CD4-positive, alpha-beta memory T cell (primary cell): ENCODE measurements around the gene RCC1. TPM values are rescaled to one million over a fixed set of nuclear protein-coding genes. Genes with fewer than 3 reads are reported as not detected.
"Not testable (repeated sequence)": the region's sequence is repeated elsewhere in the genome, so short reads cannot be mapped to it uniquely, and the experiment has no call there.

Source experiments
- CTCF ChIA-PET: fragments of 350-600 bp; sonication (Branson Sonifier 250); formaldehyde crosslinking; loops from one replicate; lab custom pipeline; 2021; ENCODE audit warnings: inconsistent platforms; ENCODE audit not compliant: partially characterized antibody; lab: Charles Lee
- POLR2A ChIA-PET: fragments of 350-600 bp; sonication (Branson Sonifier 250); formaldehyde crosslinking; loops from one replicate; lab custom pipeline; 2021; ENCODE audit not compliant: partially characterized antibody; lab: Charles Lee
- DNase-seq, 5 donors: peaks; one replicate each; pipeline versions ENCODE4 v3.0.0 to v3.0.0-alpha.2; 2020 to 2022; ENCODE audit warnings: mixed read lengths in 1 of 5
- H3K27ac ChIP-seq: one replicate; pipeline ENCODE4 v1.7.0; 2013; ENCODE audit warnings: low read depth, low read length
- H3K27me3 ChIP-seq: 2 replicates; pipeline ENCODE4 v1.7.0; 2013; ENCODE audit warnings: mild to moderate bottlenecking, low read length, moderate library complexity; ENCODE audit not compliant: insufficient read depth
- H3K36me3 ChIP-seq: 2 replicates; pipeline ENCODE4 v1.7.0; 2013; ENCODE audit warnings: mild to moderate bottlenecking, low read length, moderate library complexity; ENCODE audit not compliant: insufficient read depth
- H3K4me1 ChIP-seq: 2 replicates; pipeline ENCODE4 v1.7.0; 2013; ENCODE audit warnings: mild to moderate bottlenecking, low read length, moderate library complexity; ENCODE audit not compliant: insufficient read depth
- H3K4me3 ChIP-seq, 2 donors: one replicate each; pipeline ENCODE4 v1.7.0; 2013; ENCODE audit warnings: low read length in 2 of 2, mild to moderate bottlenecking in 1 of 2
- H3K9me3 ChIP-seq, 2 donors: one replicate each; pipeline ENCODE4 v1.7.0; 2013; ENCODE audit warnings: low read length in 2 of 2, control low read depth in 1 of 2; ENCODE audit not compliant: control insufficient read depth in 1 of 2
- H3K27ac Mint-ChIP-seq, 7 donors: one replicate each; pipeline ENCODE4 v1.8.0; 2020 to 2021; ENCODE audit warnings: mixed read lengths in 7 of 7, mild to moderate bottlenecking in 6 of 7, inconsistent platforms in 3 of 7, moderate library complexity in 3 of 7
- H3K27me3 Mint-ChIP-seq, 2 donors: one replicate each; pipeline ENCODE4 v1.8.0; 2020 to 2021; ENCODE audit warnings: mixed read lengths in 2 of 2
- H3K36me3 Mint-ChIP-seq, 2 donors: one replicate each; pipeline ENCODE4 v1.8.0; 2020 to 2021; ENCODE audit warnings: mixed read lengths in 2 of 2, inconsistent platforms in 1 of 2, mild to moderate bottlenecking in 1 of 2
- H3K4me1 Mint-ChIP-seq, 4 donors: one replicate each; pipeline ENCODE4 v1.8.0; 2020 to 2021; ENCODE audit warnings: mixed read lengths in 4 of 4, mild to moderate bottlenecking in 1 of 4
- H3K4me3 Mint-ChIP-seq, 8 donors: one replicate each; pipeline ENCODE4 v1.8.0; 2020 to 2021; ENCODE audit warnings: mixed read lengths in 8 of 8, mild to moderate bottlenecking in 7 of 8, moderate library complexity in 6 of 8, inconsistent platforms in 3 of 8
- H3K9me3 Mint-ChIP-seq, 8 donors: one replicate each; pipeline ENCODE4 v1.8.0; 2020 to 2021; ENCODE audit warnings: mixed read lengths in 8 of 8, mild to moderate bottlenecking in 5 of 8, inconsistent platforms in 3 of 8, moderate library complexity in 1 of 8
- intact Hi-C: fragments of 100-400 bp; cut with micrococcal nuclease; formaldehyde crosslinking; loops from one replicate; pipeline ENCODE4 v1.15.1; 2023
- polyA plus RNA-seq, 2 donors: library from polyadenylated mRNA; unstranded; fragments of 300-500 nt; fragmentation: Illumina TruSeq; gene quantifications; one replicate each; pipeline ENCODE4 v1.2.3, GENCODE V29; 2021
- total RNA-seq, 2 experiments: library from RNA; stranded (reverse); gene quantifications; one replicate each; pipeline ENCODE4 v1.2.3, GENCODE V29; 2021

Gene RCC1
- total and polyA plus RNA-seq, 4 experiments from 2014 or later, result 7.8 to 18.4 (median 14.2) TPM

- H3K27ac Mint-ChIP-seq, result peak overlapping the region; percentile 67 to 94 (median 85)
- peaks cover 5 to 16% of the 10 kb centered on the region in 2 donors for H3K36me3 Mint-ChIP-seq
- intact Hi-C loops, result loop anchor here (1.0 to 2.0 kb wide), 9 partner anchors 12 to 359 kb away; partner anchors contain the start of genes RCC1, TAF12 and YTHDF2
These were observed 12.3 kb downstream of the RCC1 start for GRCh38 chr1:28518000-28518744.

GRCh38 chr1:28518745-28519341 lies 13.0 kb downstream of the RCC1 start:
- intact Hi-C loops, result loop anchor here (1.0 to 2.0 kb wide), 8 partner anchors 13 to 266 kb away; partner anchors contain the start of genes RCC1, TAF12 and YTHDF2
- peaks cover 23% of the 10 kb centered on the region for H3K4me1 ChIP-seq
- H3K27ac ChIP-seq, result peak overlapping the region; percentile 18
- no peaks in the 10 kb centered on the region for H3K27me3 ChIP-seq
- Mint-ChIP-seq H3K4me1 (peaks cover 15 to 32% (median 22%) of the 10 kb centered on the region in 4 donors), H3K4me3 (peak overlapping the region; percentile 78 to 89 (median 87)), H3K27ac (peak overlapping the region; percentile 67 to 91 (median 79)), H3K27me3 (no peaks in the 10 kb centered on the region), H3K9me3 (no peaks in the 10 kb centered on the region), H3K36me3 (peaks cover 5 to 12% of the 10 kb centered on the region in 2 donors)
- peak overlapping the region; percentile 33 to 65 for H3K4me3 ChIP-seq
- ChIA-PET CTCF (interaction anchor here (1.5 to 3.5 kb wide), 3 partner anchors 62 to 358 kb away, joined by 3 to 20 read pairs (median 5); no protein-coding TSS in a partner anchor), POLR2A (interaction anchor here (0.7 to 4.5 kb wide), 12 partner anchors 9 to 218 kb away, joined by 3 to 52 read pairs (median 4); partner anchors contain the start of genes MED18, RNU11, TAF12 and TRNAU1AP)
- no peaks in the 10 kb centered on the region for H3K9me3 ChIP-seq
- no peaks in the 10 kb centered on the region for H3K36me3 ChIP-seq
- peak in 2 of 5 donors; percentile 23 to 44 for DNase-seq

More at GRCh38 chr1:28518000-28518744, 12.3 kb downstream of the RCC1 start:
- CTCF ChIA-PET, result interaction anchor here (1.3 to 3.7 kb wide), 4 partner anchors 63 to 359 kb away, joined by 5 to 20 read pairs (median 10); no protein-coding TSS in a partner anchor
- H3K27me3 Mint-ChIP-seq, result no peaks in the 10 kb centered on the region
- Histone ChIP-seq H3K27ac (peak overlapping the region; percentile 56), H3K36me3 (no peaks in the 10 kb centered on the region), H3K9me3 (no peaks in the 10 kb centered on the region), H3K4me3 (peak overlapping the region; percentile 33 to 65), H3K4me1 (peaks cover 27% of the 10 kb centered on the region), H3K27me3 (no peaks in the 10 kb centered on the region)
- peak overlapping the region; percentile 85 to 92 (median 90) for H3K4me3 Mint-ChIP-seq
- peak; percentile 84 to 87 (median 86) for DNase-seq
- H3K4me1 Mint-ChIP-seq, result peaks cover 15 to 32% (median 21%) of the 10 kb centered on the region in 4 donors
- POLR2A ChIA-PET, result interaction anchor here (0.7 to 4.5 kb wide), 11 partner anchors 8 to 218 kb away, joined by 3 to 52 read pairs (median 5); partner anchors contain the start of genes MED18, RNU11, TAF12 and TRNAU1AP
- no peaks in the 10 kb centered on the region for H3K9me3 Mint-ChIP-seq

- intact Hi-C loops, result loop anchor here (2.0 kb wide), 2 partner anchors 123 to 237 kb away; partner anchors contain the start of gene TAF12
- H3K4me1 ChIP-seq, result peaks cover 23% of the 10 kb centered on the region
- peak overlapping the region in 1 of 7 donors; percentile 53 for H3K27ac Mint-ChIP-seq
- no peak overlapping the region for H3K27ac ChIP-seq
- H3K4me3 ChIP-seq, result no peak overlapping the region
- H3K9me3 ChIP-seq, result no peaks in the 10 kb centered on the region
- H3K4me1 Mint-ChIP-seq, result peaks cover 15 to 25% (median 22%) of the 10 kb centered on the region in 4 donors
- no peaks in the 10 kb centered on the region for H3K27me3 Mint-ChIP-seq
- no peaks in the 10 kb centered on the region for H3K9me3 Mint-ChIP-seq
- peak overlapping the region in 6 of 8 donors; percentile 1 to 72 (median 45) for H3K4me3 Mint-ChIP-seq
- H3K27me3 ChIP-seq, result no peaks in the 10 kb centered on the region
- no peak for DNase-seq
- H3K36me3 ChIP-seq, result no peaks in the 10 kb centered on the region
- peaks cover 3 to 7% of the 10 kb centered on the region in 2 donors for H3K36me3 Mint-ChIP-seq
- ChIA-PET CTCF (interaction anchor here (0.7 to 1.8 kb wide), 4 partner anchors 61 to 123 kb away, joined by 3 to 5 read pairs (median 4); no protein-coding TSS in a partner anchor), POLR2A (interaction anchor here (1.4 kb wide), 1 partner anchor 61 kb away, joined by 6 read pairs; no protein-coding TSS in a partner anchor)
These were observed 14.3 kb downstream of the RCC1 start for GRCh38 chr1:28519946-28520725.

- CTCF ChIA-PET, result interaction anchor here (1.5 kb wide), 1 partner anchor 123 kb away, joined by 3 read pairs; no protein-coding TSS in a partner anchor
These were observed 15.0 kb downstream of the RCC1 start for GRCh38 chr1:28520796-28521195.

GRCh38 chr1:28521502-28522164 lies 15.8 kb downstream of the RCC1 start:
- peaks cover 23% of the 10 kb centered on the region for H3K4me1 ChIP-seq
- no peak overlapping the region for H3K4me3 ChIP-seq
- H3K27me3 Mint-ChIP-seq, result no peaks in the 10 kb centered on the region
- no peaks in the 10 kb centered on the region for H3K27me3 ChIP-seq
- no peak for DNase-seq
- peak overlapping the region in 2 of 7 donors; percentile 52 to 78 for H3K27ac Mint-ChIP-seq
- no peaks in the 10 kb centered on the region for H3K9me3 Mint-ChIP-seq
- intact Hi-C loops, result no loop called here
- no peak overlapping the region for H3K4me3 Mint-ChIP-seq
- H3K4me1 Mint-ChIP-seq, result peaks cover 14 to 24% (median 21%) of the 10 kb centered on the region in 4 donors
- H3K27ac ChIP-seq, result no peak overlapping the region
- peaks cover 3 to 7% of the 10 kb centered on the region in 2 donors for H3K36me3 Mint-ChIP-seq
- ChIA-PET CTCF (no interaction called here), POLR2A (interaction anchor here (1.1 kb wide), 2 partner anchors 16 to 81 kb away, joined by 3 to 4 read pairs; no protein-coding TSS in a partner anchor)
- H3K36me3 ChIP-seq, result no peaks in the 10 kb centered on the region
- H3K9me3 ChIP-seq, result no peaks in the 10 kb centered on the region

More at GRCh38 chr1:28520796-28521195, 15.0 kb downstream of the RCC1 start:
- H3K36me3 ChIP-seq, DNase-seq, intact Hi-C loops, H3K4me3 ChIP-seq, H3K4me3 Mint-ChIP-seq, H3K9me3 ChIP-seq, H3K27ac Mint-ChIP-seq, H3K27ac ChIP-seq, H3K27me3 ChIP-seq, H3K9me3 Mint-ChIP-seq, H3K36me3 Mint-ChIP-seq, H3K27me3 Mint-ChIP-seq: not testable (repeated sequence)
- H3K4me1 ChIP-seq, result peaks cover 23% of the 10 kb centered on the region
- H3K4me1 Mint-ChIP-seq, result peaks cover 15 to 25% (median 22%) of the 10 kb centered on the region in 4 donors
- POLR2A ChIA-PET, result interaction anchor here (1.4 kb wide), 1 partner anchor 61 kb away, joined by 6 read pairs; no protein-coding TSS in a partner anchor

- POLR2A ChIA-PET, result interaction anchor here (0.6 to 1.1 kb wide), 4 partner anchors 17 to 645 kb away, joined by 3 to 4 read pairs (median 3); no protein-coding TSS in a partner anchor
- H3K4me1 ChIP-seq, result peaks cover 21% of the 10 kb centered on the region
- H3K4me1 Mint-ChIP-seq, result peaks cover 9 to 15% (median 14%) of the 10 kb centered on the region in 4 donors
- H3K27me3 Mint-ChIP-seq, intact Hi-C loops, H3K27me3 ChIP-seq, H3K27ac Mint-ChIP-seq, DNase-seq, H3K36me3 ChIP-seq, H3K9me3 ChIP-seq, H3K36me3 Mint-ChIP-seq, H3K4me3 Mint-ChIP-seq, CTCF ChIA-PET, H3K27ac ChIP-seq, H3K9me3 Mint-ChIP-seq, H3K4me3 ChIP-seq: not testable (repeated sequence)
These were observed 16.7 kb downstream of the RCC1 start for GRCh38 chr1:28522537-28522936.
